Activated CD4-positive, CD25-positive, alpha-beta regulatory T cell treated with anti-CD3 and anti-CD28 coated beads, Interleukin-2, amount 50 U/mL, for 72 hours (primary cell): ENCODE results near the gene MPHOSPH8.
"Not testable (repeated sequence)": the region's sequence is repeated elsewhere in the genome, so short reads cannot be mapped to it uniquely, and the experiment has no call there.

Experiments
- DNase-seq: peaks from one replicate; pipeline ENCODE4 v3.0.0; 2021

The MPHOSPH8 gene

DNA sequence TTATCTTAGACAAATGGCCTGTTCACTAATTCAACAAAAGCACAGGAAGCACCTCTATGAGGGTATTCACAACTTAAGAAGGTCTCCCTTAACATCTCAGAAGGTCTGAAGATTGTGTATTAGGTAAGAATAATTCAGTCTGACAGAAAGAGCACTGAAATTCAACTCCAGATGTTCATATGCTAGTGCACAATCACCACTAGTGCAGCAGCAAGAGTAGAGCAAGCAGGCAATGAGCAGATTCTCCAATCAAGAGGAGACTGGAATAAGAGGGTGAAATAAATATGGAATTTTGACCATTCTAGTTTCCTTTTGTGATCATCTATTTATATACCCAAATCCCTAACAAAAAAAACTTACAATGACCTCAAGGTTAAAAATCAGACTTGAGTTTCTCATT is 52.0 kb downstream of the MPHOSPH8 start:
- DNase-seq, result no peak

DNA sequence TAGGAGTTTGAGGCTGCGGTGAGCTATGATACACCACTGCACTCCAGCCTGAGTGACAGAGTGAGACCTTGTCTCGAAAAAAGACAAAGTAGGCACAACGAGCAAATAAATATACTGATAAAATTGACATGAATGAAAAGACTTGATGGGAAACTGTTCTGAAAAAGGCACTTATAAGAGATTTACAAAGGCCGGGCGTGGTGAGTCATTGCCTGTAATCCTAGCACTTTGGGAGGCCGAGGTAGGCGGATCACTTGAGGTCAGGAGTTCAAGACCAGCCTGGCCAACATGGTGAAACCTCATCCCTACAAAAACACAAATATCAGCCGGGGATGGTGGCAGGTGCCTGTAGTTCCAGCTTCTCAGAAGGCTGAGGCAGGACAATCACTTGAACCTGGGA is 58.0 kb downstream of the MPHOSPH8 start:
- DNase-seq, result not testable (repeated sequence)

DNA sequence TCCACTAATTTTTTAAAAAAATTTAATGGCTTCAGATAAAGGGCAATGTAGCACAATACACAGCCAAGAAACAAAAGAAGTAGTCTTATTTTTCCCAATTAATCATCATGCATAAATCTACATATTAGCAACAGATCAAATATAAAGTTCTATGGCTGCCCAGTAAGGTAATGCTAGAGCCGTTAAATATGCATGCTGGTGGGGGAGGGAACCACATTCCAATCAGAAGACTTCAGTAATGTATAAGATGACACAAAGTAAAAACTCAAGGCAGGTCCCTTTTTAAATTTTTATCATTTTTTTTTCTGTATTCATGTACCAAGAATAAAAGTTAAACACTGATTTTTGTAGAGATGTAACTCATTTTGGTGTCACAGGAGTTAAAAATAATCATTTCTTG is 62.0 kb downstream of the MPHOSPH8 start:
- DNase-seq, result no peak

- no peak for DNase-seq
Measured at GRCh38 chr13:19695829-19696228, 62.4 kb downstream of the MPHOSPH8 start.

GRCh38 chr13:19700963-19701362 is 67.5 kb downstream of the MPHOSPH8 start:
- not testable (repeated sequence) for DNase-seq

GRCh38 chr13:19701619-19702018 is 68.2 kb downstream of the MPHOSPH8 start:
- DNase-seq, result not testable (repeated sequence)

- DNase-seq, result not testable (repeated sequence)
Measured at GRCh38 chr13:19704256-19704655, 70.8 kb downstream of the MPHOSPH8 start.

GRCh38 chr13:19709039-19709438 is 75.6 kb downstream of the MPHOSPH8 start:
- DNase-seq, result not testable (repeated sequence)

DNA sequence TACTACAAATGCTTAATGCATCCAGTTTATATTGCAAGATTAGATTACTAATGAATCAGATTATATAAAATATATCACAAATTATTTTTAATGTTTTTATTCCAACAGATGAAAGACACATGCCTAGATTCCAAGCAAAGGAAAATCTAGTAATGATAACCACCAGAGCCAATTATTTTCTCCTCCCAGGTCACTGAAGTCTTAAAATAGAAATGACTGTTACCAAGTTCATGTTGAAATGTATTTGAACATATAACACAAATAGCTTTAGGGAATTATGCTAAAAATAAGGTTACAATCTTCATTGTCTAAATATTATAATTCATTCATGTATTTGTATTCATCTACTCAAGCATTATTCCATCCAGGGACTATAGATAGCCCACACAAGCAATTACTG is 76.3 kb downstream of the MPHOSPH8 start:
- DNase-seq, result not testable (repeated sequence)

- no peak for DNase-seq
Measured at GRCh38 chr13:19713186-19713965, 79.9 kb downstream of the MPHOSPH8 start.

- DNase-seq, result no peak
Measured at GRCh38 chr13:19720039-19720438, 86.6 kb downstream of the MPHOSPH8 start.
